Glutamatergic neuron (in vitro differentiated cells): ENCODE results near the gene C10orf62. TPM values are rescaled to one million over a fixed set of nuclear protein-coding genes. Genes with fewer than 3 reads are reported as not detected.

ENCODE experiments used
- DNase-seq: peaks from one replicate; pipeline ENCODE4 v3.0.0; 2022
- H3K27ac Mint-ChIP-seq: one replicate; pipeline ENCODE4 v1.8.0; 2020; ENCODE audit warnings: mild to moderate bottlenecking, mixed read lengths, inconsistent platforms; ENCODE audit not compliant: unreplicated experiment
- H3K27me3 Mint-ChIP-seq: one replicate; pipeline ENCODE4 v1.8.0; 2020; ENCODE audit warnings: mild to moderate bottlenecking, moderate library complexity, mixed read lengths, inconsistent platforms; ENCODE audit not compliant: unreplicated experiment
- H3K36me3 Mint-ChIP-seq: one replicate; pipeline ENCODE4 v1.8.0; 2020; ENCODE audit warnings: mild to moderate bottlenecking, mixed read lengths, inconsistent platforms; ENCODE audit not compliant: unreplicated experiment
- H3K4me1 Mint-ChIP-seq: one replicate; pipeline ENCODE4 v1.8.0; 2020; ENCODE audit warnings: mild to moderate bottlenecking, low read depth, mixed read lengths, inconsistent platforms; ENCODE audit not compliant: unreplicated experiment
- H3K4me3 Mint-ChIP-seq: one replicate; pipeline ENCODE4 v1.8.0; 2020; ENCODE audit warnings: mild to moderate bottlenecking, mixed read lengths, inconsistent platforms; ENCODE audit not compliant: unreplicated experiment
- H3K9me3 Mint-ChIP-seq: one replicate; pipeline ENCODE4 v1.8.0; 2020; ENCODE audit warnings: mild to moderate bottlenecking, moderate library complexity, mixed read lengths, inconsistent platforms; ENCODE audit not compliant: unreplicated experiment
- CTCF ChIP-seq: fragments of 200-600 bp; sonication (generic); IDR thresholded peaks from one replicate; pipeline ENCODE4 v1.5.0; 2021; ENCODE audit not compliant: partially characterized antibody, unreplicated experiment
- total RNA-seq: library from RNA; stranded (reverse); fragmentation: NEBNext Ultra II Directional; extraction: Animal tissue kit (Norgen Biotek cat#: 25700); gene quantifications from one replicate; pipeline ENCODE4 v1.2.1, GENCODE V29; 2021; ENCODE audit not compliant: unreplicated experiment

The C10orf62 gene
- total RNA-seq, 1 donor from 2014 or later: not detected

- Mint-ChIP-seq H3K27me3 (no peaks in the 10 kb centered on the region), H3K4me1 (peaks cover 4% of the 10 kb centered on the region), H3K27ac (no peak overlapping the region), H3K9me3 (no peaks in the 10 kb centered on the region), H3K36me3 (no peaks in the 10 kb centered on the region), H3K4me3 (no peak overlapping the region)
- DNase-seq: no peak
- no peak for TF ChIP-seq CTCF
Measured at GRCh38 chr10:97611473-97611872, 22.0 kb downstream of the C10orf62 start.

- Mint-ChIP-seq H3K27ac (no peak overlapping the region), H3K4me3 (no peak overlapping the region), H3K27me3 (no peaks in the 10 kb centered on the region), H3K9me3 (no peaks in the 10 kb centered on the region), H3K4me1 (peaks cover 4% of the 10 kb centered on the region), H3K36me3 (no peaks in the 10 kb centered on the region)
- DNase-seq: no peak
- no peak for TF ChIP-seq CTCF
Measured at GRCh38 chr10:97612386-97612785, 22.9 kb downstream of the C10orf62 start.

- no peak for TF ChIP-seq CTCF
- Mint-ChIP-seq H3K36me3 (no peaks in the 10 kb centered on the region), H3K27me3 (no peaks in the 10 kb centered on the region), H3K4me3 (no peak overlapping the region), H3K4me1 (no peaks in the 10 kb centered on the region), H3K9me3 (peaks cover 2% of the 10 kb centered on the region), H3K27ac (no peak overlapping the region)
- no peak for DNase-seq
Measured at GRCh38 chr10:97618285-97618684, 28.8 kb downstream of the C10orf62 start.

- no peak overlapping the region for H3K4me3 Mint-ChIP-seq
- H3K27ac Mint-ChIP-seq: no peak overlapping the region
- H3K4me1 Mint-ChIP-seq: no peaks in the 10 kb centered on the region
- TF ChIP-seq CTCF: no peak
- no peak for DNase-seq
- no peaks in the 10 kb centered on the region for H3K27me3 Mint-ChIP-seq
- H3K36me3 Mint-ChIP-seq: no peaks in the 10 kb centered on the region
- H3K9me3 Mint-ChIP-seq: peaks cover 2% of the 10 kb centered on the region
Measured at GRCh38 chr10:97618733-97619132, 29.2 kb downstream of the C10orf62 start.

- DNase-seq: no peak
- peaks cover 2% of the 10 kb centered on the region for H3K9me3 Mint-ChIP-seq
- no peak for TF ChIP-seq CTCF
- H3K4me3 Mint-ChIP-seq: no peak overlapping the region
- H3K27ac Mint-ChIP-seq: no peak overlapping the region
- H3K36me3 Mint-ChIP-seq: no peaks in the 10 kb centered on the region
- no peaks in the 10 kb centered on the region for H3K27me3 Mint-ChIP-seq
- no peaks in the 10 kb centered on the region for H3K4me1 Mint-ChIP-seq
Measured at GRCh38 chr10:97623277-97623676, 33.8 kb downstream of the C10orf62 start.
